ENCODE data around the gene CCDC116.
"Not testable (repeated sequence)": the region's sequence is repeated elsewhere in the genome, so short reads cannot be mapped to it uniquely, and the experiment has no call there.

DNA sequence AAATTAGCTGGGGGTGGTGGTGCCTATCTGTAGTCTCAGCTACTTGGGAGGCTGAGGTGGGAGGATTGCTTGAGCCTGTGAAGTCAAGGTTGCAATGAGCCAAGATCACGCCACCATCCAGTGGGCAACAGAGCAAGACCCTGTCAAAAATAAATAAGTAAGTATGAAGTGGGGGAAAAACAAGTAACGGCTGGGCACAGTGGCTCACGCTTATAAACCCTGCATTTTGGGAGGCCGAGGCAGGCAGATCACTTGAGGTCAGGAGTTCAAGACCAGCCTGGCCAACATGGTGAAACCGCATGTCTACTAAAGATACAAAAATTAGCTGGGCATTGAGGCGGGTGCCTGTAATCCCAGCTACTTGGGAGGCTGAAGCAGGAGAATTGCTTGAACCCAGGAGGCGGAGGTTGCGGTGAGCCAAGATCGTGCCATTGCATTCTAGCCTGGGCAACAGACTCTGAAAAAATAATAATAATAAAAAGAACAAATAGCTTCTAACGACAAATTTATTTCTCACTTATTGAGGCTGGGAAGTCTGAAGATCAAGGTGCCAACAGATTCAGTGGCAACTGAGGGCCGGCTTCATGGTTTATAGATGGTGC, 22.9 kb upstream of the CCDC116 start:
- TF ChIP-seq, protein P1, sequence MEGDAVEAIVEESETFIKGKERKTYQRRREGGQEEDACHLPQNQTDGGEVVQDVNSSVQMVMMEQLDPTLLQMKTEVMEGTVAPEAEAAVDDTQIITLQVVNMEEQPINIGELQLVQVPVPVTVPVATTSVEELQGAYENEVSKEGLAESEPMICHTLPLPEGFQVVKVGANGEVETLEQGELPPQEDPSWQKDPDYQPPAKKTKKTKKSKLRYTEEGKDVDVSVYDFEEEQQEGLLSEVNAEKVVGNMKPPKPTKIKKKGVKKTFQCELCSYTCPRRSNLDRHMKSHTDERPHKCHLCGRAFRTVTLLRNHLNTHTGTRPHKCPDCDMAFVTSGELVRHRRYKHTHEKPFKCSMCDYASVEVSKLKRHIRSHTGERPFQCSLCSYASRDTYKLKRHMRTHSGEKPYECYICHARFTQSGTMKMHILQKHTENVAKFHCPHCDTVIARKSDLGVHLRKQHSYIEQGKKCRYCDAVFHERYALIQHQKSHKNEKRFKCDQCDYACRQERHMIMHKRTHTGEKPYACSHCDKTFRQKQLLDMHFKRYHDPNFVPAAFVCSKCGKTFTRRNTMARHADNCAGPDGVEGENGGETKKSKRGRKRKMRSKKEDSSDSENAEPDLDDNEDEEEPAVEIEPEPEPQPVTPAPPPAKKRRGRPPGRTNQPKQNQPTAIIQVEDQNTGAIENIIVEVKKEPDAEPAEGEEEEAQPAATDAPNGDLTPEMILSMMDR (IDR thresholded peaks at IDR 0.05; ENCODE audit: poor library complexity, severe bottlenecking) = not testable (repeated sequence)
- not testable (repeated sequence) for TF ChIP-seq POLR2AphosphoS5 (IDR thresholded peaks at IDR 0.05); EP300 (conservative IDR thresholded peaks at IDR 0.05; ENCODE audit: poor library complexity, severe bottlenecking); RAD21 (conservative IDR thresholded peaks at IDR 0.05); EZH2 (IDR thresholded peaks at IDR 0.05; ENCODE audit: borderline replicate concordance, insufficient read depth, low read length, poor library complexity, severe bottlenecking)
